Putamen (tissue), 1 donor: ENCODE data around the gene COX5B.
"Not testable (repeated sequence)": the region's sequence is repeated elsewhere in the genome, so short reads cannot be mapped to it uniquely, and the experiment has no call there.

Experiments used
- DNase-seq: peaks from one replicate; pipeline ENCODE4 v3.0.0-alpha.2; 2016; ENCODE audit warnings: low spot score

The COX5B gene, protein sequence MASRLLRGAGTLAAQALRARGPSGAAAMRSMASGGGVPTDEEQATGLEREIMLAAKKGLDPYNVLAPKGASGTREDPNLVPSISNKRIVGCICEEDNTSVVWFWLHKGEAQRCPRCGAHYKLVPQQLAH

DNA sequence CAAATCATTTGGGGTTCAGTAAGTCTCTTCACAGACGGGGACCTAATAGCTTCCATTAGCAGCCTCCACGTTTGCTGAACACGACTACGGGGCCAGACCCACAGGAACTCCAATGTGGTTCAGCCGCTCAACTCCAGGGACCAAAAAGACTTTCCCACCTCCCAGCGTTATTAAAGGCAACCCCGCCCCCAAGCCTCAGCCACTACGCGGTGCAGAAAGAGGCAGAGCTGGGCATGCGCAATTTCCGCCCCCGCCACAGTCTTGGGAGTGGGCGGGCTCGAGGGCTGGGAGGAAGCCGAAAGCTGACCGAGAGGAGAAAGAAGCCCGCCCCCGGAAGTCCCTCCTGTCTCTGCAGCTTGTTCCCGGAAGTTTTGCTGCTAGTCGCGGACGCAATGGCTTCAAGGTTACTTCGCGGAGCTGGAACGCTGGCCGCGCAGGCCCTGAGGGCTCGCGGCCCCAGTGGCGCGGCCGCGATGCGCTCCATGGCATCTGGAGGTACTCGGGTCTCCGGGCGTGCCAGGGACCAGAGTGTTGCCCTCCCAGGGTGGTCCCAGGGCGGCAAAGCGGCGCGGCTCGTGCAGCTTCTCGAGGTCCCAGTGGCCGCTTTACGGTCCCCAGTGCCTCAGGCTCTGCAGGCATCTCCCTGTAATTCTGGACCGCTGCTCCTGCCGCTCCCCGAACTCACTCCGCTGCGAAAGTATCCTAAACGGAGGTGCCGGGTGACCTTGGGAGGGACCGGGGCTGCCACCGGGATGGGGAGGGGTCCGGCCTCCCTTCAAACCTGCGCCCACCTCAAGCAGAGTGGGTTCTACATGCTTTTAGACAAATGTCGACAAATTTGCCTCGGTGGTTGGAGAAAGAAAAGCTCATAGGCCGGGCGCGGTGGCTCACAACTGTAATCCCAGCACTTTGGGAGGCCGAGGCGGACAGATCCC is at the start of gene COX5B:
Gene COX5B (plus strand): TSS at position 368 of the 935 bp plus-strand sequence. CDS start 25 bp downstream, at position 393.
- DNase-seq = peak; percentile 99

DNA sequence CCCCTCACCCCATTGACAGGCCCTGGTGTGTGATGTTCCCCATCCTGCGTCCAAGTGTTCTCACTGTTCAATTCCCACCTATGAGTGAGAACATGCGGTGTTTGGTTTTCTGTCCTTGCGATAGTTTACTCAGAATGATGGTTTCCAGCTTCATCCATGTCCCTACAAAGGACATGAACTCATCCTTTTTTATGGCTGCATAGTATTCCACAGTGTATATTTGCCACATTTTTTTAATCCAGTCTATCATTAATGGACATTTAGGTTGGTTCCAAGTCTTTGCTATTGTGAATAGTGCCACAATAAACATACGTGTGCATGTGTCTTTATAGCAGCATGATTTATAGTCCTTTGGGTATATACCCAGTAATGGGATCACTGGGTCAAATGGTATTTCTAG is 49.7 kb upstream of the COX5B start:
- DNase-seq = not testable (repeated sequence)

DNA sequence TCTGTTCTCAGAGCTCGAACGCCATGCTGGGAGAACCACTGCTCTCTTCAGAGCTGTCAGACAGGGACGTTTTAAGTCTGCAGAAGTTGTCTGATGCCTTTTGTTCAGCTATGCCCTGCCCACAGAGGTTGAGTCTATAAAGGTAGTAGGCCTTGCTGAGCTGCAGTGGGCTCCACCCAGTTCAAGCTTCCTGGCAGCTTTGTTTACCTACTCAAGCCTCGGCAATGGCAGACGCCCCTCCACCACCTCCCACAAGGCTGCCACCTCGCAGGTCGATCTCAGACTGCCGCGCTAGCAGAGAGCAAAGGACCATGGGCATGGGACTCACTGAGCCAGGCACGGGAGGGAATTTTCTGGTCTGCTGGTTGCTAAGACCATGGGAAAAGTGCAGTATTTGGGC is 44.3 kb upstream of the COX5B start:
- not testable (repeated sequence) for DNase-seq

DNA sequence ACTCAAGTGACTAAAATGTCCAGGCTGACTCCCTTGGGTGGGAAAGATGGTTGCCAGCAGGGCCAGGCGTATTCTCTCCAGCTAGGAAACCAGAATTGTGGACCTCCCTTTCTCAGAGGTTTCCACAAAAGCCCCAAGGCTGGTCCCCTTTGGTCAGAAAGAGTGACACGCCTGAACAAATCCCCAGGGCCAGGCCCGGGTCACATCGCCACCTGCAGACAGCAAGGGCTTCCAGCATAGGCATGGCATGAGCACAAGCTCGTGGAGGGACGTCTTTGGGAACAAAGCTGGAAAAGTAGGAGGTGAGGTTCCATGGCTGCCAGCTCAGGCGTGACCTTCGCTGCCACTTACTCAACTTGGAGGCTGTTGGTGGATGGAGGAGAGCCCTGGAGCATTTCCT is 40.8 kb upstream of the COX5B start:
- DNase-seq = not testable (repeated sequence)

DNA sequence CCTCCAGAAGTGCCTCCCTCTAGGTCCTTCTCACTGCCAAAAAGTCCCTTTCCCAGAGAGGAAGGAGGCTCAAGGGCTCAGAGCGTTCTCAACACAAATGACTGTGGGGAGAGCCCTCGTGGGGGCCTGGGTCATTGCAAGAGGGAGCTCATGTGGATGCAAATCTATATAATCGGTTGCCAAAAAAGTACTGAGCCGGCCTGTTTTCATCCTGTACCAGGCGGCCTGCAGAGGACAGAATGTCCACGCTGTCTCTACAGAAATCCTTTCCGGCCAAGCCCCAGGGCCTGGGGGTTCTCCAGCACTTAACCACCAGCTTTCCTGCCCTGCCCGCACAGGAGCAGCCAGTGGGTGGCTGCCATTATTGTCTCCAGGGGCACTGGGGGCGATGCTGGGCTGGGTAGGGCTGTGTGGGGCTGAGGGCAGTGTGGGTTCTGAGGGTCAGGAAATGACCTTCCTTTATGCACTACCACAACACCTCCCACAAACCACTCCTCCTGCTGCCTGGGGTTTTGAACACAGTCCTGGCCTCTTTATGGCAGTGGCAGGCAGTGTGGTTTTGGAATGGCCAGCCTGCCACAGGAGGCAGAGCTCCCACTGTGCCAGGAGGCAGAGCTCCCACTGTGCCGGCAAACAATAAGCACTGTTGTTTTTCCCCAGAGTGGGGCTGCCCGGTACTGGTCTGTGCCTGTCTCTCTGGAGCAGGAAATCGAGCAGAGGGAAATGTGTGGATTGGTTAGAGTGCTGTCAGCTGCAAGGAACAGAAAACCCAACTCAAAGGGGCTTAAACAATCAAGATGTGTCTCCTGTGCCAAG is 40.1 kb upstream of the COX5B start:
- not testable (repeated sequence) for DNase-seq

DNA sequence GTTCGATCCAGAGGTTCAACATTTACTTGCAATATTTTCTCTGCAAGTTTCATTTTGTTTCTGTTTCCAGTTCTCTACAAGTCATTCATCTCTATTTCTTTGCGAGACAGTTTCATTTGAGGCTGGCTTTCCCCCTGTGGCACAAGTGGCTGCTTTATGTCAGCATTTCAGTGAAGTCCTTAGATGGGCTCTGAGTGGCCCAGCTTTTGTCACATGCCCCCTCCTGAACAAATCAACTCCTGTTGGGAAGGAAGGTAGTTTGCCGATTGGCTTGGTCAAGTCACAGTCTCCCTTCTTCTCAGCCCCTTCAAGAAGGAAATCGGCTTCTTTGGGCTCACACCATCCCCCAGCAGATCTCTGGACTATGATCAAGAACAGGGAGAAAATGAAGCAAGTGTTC is 37.1 kb upstream of the COX5B start:
- DNase-seq = not testable (repeated sequence)

DNA sequence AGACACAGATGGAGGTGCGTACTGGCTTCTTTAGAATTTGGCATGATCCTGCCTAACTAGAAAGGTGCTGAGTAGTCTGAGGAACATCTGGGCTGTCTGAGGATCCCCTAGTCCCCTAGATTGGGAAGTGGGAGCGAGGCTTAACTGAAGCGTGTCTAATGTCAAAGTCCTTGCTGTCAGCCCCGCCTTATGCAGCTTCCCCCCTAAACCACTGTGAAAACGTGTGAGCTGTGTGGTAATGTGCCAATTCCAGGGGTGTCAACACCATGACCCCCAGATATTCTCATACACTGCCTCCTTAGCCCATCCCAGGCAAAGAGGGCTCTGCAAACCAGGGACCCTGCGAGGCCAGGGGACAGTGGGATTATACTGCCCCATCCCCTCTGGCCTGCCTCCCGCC is 34.0 kb upstream of the COX5B start:
- not testable (repeated sequence) for DNase-seq

DNA sequence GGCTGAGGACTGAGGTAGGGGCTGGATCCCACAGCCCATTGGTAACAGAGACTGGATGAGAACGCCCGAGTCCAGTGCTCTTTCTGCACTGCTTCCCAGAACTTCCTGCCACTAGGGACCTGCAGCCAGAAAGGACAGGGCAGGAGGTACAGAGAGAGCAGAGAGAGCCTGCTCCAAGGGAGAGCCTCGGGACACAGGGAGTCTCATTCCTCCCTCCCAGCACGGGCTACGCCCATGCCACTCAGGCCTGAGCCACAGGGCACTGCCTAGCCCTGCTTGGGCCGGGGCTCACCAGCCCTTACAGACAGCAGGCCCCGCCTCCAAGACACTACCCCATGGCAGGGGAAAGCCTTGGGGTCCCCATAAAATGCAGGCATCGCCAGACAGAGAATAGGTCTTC is 30.1 kb upstream of the COX5B start:
- not testable (repeated sequence) for DNase-seq

DNA sequence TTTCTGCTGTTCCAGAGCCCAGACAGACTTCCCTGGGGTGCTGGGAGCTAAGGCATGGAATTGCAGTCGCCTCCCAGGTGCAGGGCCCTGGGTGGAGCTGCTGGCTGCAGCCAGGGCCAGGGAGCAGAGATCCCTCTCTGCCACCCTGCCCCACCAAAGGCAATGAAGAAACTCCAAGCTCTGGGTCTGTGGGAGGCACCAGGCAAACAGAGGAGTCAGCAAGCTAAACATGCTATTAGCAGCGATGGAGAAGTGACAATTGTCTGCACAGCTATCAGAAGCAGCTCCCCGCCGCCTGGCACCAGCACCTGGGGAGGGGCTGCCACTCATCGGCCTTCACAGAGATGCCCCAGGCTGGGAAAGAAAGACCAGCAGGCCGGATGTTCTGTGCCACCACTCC is 28.0 kb upstream of the COX5B start:
- DNase-seq = no peak

DNA sequence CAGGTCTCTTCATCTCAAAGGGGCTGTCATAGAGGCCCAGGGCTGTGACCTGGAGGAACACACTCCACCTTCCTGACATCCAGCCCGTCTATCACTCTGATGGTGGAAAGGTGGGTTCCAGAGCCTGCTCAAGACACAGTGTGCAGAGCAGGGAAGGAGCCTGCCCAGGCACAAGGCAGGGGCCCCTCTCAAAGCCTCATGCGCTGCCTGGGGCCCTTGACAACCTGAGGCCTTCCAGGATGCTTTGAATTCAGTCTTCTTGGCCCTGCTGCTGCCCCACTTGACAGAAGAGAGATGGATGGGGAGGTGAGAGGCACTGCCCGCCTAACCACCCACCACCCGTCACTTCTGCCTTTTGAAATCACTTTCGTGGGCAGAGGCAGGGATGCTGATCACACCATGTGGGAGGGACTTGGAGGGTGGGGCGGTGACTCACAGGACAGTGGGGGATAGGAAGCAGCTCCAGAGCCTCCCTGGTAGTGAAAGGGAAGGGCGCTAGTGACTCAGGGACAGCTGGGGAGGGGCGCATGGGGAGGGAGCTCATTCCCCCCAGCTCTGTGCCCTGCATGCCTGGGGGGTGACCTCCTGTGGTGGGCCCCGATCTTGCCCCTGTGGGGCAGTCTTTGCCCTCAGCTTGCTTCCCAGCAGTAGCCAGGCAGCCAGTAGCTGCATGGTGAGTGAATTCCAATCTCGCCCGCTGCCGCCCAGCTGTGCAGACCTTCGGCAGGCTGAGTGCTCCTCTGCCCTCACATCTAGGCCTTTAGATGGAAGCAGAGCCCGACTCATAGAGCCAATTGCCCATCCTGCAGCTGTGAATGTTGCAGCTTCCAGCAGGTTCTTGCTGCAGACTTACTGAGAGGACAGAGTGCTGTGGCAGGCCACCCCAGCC is 26.7 kb upstream of the COX5B start:
- not testable (repeated sequence) for DNase-seq

DNA sequence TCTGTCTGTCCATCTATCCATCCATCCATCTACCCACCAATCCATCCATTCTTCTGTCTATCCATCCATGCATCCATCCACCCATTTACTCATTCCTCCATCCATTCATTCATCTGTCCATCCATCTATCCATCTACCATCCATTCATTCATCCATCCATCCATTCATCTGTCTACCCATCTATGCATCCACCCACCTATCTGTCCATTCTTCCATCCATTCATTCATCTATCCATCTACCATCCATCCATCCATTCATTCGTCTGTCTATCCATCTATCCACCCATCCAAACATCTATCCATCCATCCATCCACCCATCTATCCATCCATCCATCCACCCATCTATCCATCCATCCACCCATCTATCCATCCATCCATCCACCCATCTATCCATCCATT is 25.4 kb upstream of the COX5B start:
- not testable (repeated sequence) for DNase-seq

DNA sequence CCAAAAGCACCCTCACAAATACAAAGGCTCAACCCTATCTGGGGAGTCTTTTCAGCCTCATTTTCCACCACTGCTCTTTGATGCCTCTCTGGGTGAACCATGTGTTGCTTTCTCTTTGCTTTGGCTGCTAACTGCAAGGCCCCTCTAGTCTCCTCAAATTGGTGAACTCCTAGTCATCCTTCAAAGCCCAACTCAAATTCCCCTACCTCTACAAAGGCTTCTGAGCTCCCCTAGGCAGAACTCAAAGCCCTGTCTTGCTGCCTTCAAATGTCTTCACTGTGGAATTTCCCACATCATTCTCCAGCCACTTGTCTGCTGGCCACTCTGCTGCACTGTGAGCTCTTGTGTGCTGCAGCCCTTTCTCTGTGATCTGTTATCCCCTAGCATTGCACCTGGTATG is 22.9 kb upstream of the COX5B start:
- not testable (repeated sequence) for DNase-seq

DNA sequence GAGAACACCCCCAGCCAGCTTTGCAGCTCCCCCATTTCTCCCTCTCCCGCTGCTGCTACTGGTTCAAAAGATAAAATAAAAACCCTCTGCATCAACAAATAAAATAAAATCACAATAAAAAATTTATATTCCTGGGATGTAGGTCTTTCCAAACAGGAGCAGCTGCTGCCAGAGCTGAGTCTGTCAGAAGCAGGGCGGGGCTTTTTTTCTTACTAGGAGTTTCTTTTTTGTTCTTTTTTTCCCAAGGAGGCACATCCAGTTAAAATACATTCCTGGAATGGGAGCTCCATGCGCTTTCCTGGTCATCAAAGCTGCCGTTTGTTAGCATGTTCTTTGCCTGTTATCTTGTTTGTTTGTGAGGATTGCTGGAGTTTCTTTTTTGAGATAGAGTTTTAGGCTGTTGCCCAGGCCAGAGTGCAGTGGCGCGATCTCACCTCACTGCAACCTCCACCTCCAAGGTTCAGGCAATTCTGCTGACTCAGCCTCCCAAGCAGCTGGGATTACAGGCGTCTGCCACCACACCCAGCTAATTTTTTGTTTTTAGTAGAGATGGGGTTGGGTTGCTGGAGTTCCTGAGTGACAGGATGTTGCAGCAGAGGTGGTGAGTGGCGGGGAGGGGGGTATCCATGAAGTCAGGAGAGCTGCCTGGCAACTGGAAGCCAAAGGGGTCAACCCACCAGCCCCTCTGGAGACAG is 20.4 kb upstream of the COX5B start:
- DNase-seq = not testable (repeated sequence)

DNA sequence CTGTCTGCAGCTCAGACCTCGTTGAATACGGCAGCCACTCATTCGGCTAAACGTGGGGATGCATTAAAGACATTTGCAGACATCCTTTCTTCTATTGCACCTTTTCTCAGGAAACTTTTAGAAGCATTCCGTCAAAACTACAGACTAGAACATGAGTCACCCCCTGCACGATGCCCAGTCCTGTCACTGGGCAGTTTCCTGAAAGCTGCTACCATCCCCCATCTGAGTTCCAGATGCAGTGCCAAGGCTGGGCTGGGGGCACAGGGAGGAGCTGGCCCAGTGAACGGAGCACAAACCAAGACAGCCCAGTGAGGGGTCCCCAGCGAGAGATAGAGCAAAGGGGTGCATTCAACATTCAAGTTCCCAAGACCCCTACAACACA is 19.8 kb upstream of the COX5B start:
- not testable (repeated sequence) for DNase-seq

DNA sequence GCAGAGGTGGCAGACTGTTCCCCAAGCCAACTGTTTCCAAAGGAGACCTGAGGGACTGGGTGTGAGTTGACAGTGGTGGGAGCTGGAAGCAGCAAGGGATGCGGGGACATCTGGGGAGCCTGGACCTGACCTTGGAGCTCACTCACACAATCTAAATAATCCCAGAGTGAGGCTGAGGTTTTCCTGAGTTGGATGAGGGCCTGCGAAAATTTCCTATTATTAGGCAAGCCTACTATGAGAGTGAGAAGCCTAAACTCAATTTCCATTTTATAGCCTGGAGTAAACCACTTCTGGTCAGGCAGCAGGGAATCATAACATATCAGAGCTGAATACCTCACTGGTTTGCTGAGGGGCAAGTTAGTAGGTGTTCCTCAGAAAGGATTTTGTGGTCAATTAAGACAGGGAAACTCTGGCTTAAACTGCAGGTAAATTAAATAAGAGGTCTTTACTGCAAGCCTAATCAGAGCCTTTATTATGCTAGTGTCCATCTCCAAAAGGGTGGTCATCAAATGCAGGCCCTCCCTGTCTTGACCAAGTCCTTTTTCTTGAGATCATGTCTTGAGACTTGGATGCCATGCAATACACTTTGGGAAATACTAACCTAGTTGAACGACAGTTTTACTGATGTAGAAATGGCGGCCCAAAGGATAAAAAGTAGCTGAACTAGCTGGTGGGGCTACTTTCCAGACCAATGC is 1.7 kb upstream of the COX5B start:
- no peak for DNase-seq

DNA sequence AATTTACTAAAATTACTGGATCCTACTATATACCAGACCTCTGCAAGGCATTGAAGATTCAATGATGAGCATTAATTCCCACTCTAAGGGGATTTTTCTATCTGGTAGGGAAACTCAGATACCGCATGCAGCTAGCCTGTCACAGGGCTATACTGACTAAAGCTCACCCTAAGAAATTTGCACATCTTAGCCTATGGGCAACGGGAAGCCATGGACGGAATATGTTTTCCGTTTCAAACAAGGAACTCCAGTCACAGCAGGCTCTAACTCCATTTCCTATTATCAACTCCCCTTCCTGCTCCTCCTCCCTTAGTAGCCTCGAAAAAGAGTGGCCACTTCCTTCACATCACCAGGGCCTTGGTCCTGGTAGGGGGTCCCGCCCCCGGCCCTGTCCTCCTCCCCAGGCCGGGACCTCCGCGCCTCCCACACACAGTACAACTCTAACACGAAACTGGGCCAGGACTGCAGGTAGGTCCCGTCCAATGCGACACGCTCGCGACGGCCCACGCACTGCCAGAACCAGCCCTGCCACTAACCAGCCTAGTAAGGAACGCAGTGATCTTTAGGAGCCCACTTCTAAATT is 659 bp upstream of the COX5B start:
- no peak for DNase-seq

DNA sequence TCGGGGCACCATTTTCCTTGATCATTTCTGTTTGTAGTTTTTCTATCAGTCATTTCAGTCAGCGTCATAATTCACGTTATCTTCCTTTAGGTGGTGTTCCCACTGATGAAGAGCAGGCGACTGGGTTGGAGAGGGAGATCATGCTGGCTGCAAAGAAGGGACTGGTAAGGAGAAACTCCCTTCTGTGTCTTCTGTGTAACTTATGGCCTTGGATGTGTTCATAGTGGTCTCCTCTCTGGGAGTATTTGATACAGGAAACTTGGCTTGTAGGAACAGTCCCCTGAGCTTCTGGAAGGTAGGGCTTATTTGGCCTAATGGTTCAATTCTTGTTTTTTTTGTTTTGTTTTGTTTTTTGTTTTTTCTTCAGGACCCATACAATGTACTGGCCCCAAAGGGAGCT is 1.1 kb downstream of the COX5B start:
- no peak for DNase-seq

DNA sequence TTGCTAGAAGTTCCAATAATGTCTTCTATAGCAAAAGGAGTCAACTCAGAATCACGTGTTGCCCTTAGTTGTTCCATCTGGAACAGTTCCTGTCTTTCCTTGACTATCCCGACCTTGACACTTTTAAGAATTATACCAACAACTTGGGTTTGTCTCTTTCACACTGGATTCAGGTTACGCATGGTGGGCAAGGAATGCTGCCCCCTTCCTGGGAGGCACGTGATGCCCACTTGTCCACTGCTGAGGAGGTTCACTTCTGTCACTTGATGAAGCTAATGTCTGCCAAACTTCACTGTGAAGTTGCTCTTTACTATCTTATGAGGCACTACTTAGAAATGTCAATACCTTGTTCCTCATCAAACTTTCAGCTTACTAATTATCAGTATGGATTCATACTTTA is 5.3 kb downstream of the COX5B start:
- no peak for DNase-seq

DNA sequence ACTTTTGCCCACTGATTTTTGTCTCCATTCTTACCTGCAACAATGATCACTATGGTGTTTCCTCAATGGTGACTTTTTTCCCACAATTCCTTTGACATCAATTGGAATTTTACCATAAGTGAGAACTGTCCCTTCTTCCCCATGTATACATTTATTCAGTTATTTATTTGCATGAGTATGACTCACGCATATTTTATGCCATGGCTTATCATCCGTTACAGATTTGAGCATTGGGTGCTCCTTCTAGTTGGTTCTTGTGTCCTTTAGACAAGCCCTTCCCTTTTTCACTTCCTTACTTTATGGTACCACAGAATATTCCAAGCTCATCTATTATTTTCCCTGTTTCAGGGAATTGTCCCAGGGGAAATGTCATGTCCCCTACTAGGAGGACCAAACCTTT is 7.6 kb downstream of the COX5B start:
- DNase-seq = no peak

DNA sequence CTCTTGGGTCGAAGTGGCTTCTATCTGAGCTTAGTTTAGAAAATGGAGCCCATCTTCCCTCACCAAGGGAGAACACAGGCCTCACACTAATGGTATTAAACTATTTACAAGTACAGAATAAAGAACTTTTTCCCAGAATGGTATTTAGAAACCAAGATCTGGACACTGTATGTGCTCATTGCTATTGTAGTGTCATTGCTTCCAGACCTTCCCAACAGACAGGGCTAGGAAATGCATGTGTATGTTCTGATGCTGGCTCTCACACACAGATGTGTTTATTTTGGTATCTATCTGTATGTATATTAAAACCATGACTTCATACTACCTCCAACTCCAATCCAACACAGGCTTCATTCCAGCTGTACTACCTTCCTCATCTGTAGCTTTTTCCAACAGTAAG is 8.0 kb downstream of the COX5B start:
- no peak for DNase-seq
